Lower leg skin (tissue), 3 donors: Measurements from ENCODE around the gene PEX12.

Source experiments
- POLR2A ChIP-seq, 2 donors: fragments of 450-650 bp; IDR thresholded peaks; one replicate each; pipeline ENCODE4 v1.6.1; 2016 to 2017; ENCODE audit warnings: antibody characterized with exemption in 2 of 2, mild to moderate bottlenecking in 1 of 2, moderate library complexity in 1 of 2
- TF ChIP-seq, protein P1 (sequence below), 3 donors: fragments of 450-650 bp; IDR thresholded peaks; one replicate each; pipeline ENCODE4 v1.5.1; 2016; ENCODE audit warnings: antibody characterized with exemption in 3 of 3, mild to moderate bottlenecking in 3 of 3, moderate library complexity in 2 of 3

- TF ChIP-seq, protein P1, sequence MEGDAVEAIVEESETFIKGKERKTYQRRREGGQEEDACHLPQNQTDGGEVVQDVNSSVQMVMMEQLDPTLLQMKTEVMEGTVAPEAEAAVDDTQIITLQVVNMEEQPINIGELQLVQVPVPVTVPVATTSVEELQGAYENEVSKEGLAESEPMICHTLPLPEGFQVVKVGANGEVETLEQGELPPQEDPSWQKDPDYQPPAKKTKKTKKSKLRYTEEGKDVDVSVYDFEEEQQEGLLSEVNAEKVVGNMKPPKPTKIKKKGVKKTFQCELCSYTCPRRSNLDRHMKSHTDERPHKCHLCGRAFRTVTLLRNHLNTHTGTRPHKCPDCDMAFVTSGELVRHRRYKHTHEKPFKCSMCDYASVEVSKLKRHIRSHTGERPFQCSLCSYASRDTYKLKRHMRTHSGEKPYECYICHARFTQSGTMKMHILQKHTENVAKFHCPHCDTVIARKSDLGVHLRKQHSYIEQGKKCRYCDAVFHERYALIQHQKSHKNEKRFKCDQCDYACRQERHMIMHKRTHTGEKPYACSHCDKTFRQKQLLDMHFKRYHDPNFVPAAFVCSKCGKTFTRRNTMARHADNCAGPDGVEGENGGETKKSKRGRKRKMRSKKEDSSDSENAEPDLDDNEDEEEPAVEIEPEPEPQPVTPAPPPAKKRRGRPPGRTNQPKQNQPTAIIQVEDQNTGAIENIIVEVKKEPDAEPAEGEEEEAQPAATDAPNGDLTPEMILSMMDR (IDR thresholded peaks at IDR 0.05), result no peak
- no peak for TF ChIP-seq POLR2A (IDR thresholded peaks at IDR 0.05)
Observed at GRCh38 chr17:35584061-35584460, 5.7 kb upstream of the PEX12 start.
